DMS53 treated with DMSO at 0.1 percent for 48 hours (cell line): ENCODE measurements around the gene ABHD16B.
"Not testable (repeated sequence)": the region's sequence is repeated elsewhere in the genome, so short reads cannot be mapped to it uniquely, and the experiment has no call there.

Experiments used
- DNase-seq: peaks from one replicate; lab custom pipeline; 2025; ENCODE audit not compliant: unreplicated experiment; lab: John Stamatoyannopoulos, UW

The ABHD16B gene

DNA sequence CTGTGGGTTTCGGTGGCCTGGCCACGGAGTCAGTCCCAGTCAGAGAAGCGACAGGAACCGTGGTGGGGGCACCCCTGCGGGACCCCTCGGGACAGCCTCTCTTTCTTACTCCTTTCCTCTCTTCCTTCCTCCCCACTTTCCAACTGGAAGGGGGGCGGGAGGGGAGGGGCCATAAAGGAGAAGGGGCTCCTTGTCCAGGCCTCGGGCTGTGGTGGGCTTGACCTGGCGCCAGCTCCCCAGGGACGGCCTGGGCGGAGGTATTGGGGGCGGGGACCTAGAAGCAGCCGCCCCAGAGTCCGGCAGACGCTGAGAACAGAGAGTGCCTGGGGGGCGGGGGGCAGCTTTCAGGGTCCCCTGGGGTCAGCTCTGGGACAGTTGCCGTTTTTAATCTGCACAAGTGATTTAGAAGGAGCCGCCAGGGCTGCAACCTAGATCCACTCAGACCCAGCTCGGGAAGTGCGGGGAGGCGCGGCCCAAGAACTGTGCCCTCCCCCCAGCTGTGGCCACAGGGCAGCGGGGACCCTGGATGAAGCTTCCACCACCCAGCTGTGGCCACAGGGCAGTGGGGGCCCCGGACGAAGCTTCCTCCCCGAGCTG is 6.4 kb upstream of the ABHD16B start:
- DNase-seq, result no peak

DNA sequence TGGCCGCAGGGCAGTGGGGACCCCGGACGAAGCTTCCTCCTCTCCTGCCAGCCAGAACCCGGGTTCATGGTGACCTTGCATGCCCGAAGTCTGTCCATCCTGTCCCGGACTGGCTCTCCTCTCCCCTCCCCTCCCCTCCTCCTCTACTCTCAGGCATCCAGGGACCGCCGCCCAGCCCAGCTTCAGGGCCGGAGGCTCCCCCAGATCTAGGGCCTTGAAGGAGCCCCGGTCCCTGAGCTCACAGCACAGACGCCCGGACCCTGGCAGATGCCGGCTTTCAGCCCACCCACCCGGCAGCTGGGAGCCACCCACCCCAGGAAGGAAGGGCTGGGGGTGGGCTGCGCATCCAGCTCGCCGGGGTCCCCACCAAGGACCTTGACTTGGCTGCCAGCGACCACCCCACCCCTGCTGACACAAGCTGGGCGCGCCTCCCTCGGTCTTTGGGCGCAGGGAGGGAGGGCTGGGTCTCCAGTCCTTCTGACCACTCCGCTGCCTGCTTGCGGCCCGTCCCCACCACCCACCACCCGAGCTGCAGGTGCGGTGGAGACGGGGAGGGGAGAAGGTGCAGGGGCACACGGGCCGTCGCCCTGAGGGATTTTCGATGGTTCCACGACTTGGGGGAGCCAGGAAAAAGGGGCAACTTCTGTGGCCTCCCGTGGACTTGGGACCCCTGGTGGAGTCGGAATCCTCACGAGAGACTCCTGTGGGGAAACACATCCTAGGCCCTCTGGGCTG is 5.8 kb upstream of the ABHD16B start:
- DNase-seq, result no peak

DNA sequence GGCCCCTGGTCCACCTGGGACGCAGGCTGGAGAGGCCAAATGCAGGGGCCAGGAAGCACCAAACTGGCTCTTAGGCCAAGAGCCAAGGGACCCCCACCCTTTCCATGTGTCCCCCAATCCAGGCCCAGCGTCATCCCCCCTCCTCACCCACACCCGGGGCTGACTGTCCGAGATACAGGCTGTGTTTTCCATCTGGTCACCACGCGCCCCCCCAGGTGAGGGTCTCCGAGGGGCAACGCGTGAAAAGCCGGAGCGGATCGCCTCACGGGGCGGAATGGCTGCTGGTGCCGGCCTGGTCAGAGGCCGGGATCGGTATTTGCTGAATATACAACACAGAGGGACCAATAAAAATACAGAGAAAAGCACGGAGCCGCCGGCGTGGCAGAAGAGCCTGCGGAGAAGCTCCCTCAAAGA is 5.2 kb upstream of the ABHD16B start:
- no peak for DNase-seq

DNA sequence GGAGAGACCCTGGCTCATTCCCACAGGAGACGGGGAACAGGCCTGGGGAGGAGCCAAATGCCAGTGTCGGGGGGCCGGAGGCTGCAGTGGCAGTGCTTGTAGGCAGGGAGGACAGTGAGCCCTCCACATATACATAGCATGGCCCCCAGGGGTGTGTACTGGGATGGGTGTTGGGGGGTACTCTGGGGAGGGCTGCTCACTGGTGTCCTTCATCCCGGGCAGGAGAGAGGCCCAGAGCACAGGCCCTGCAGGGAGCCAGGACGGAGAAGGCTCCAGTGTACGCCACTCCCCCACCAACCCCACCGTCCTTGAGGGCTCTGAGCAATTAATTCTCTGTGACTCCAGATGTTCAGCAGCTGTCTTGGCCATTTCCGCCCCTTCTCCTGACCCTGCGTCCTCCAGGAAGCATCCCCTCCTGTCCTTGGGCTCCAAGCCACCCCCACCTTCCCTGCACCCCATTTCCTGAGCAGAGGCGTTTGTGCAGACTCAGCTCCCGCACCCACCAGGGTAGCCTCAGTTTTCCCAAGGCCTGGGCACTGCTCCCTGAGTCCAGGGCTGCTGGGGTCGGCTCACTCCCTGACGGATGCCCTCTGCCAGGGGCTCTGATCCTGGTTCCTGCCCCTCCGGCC is 3.4 kb upstream of the ABHD16B start:
- DNase-seq, result no peak

DNA sequence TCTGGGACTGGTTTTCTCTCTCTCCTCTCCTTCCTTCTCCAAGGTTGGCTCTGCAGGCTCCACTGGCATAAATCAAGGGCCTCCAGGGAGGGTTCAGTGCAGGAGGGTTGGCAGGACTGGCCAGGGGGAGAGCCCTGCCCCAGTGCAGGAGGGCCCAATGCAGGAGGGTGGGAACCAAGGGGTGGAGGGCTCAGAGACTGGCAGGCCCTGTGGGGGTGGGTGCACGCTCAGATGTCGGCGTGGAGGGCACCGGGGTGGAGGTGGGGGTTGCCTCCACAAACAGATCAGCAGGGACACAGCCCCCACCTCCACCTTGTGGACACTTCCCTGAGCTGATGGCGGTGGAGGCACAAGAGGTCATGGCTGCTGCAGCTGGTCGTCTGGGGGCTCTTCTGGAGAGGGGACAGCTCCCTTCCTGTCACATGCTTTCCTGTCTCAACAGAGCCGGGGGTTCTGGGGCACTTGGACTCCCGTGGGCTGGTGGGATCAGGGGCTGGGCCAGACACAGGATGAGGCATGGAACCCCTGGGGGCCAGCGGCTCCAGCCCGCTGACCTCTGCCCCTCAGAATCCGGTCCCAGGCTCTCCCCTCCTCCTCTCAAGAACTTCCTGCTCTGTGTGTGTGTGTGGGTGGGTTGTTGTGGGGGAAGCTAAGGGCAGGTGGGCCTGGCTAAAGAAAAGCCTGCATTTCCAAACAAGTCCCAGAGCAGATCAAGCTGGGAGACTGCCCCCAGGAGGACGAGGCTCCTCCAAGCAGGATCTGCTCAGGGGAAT is 2.7 kb upstream of the ABHD16B start:
- DNase-seq, result no peak

DNA sequence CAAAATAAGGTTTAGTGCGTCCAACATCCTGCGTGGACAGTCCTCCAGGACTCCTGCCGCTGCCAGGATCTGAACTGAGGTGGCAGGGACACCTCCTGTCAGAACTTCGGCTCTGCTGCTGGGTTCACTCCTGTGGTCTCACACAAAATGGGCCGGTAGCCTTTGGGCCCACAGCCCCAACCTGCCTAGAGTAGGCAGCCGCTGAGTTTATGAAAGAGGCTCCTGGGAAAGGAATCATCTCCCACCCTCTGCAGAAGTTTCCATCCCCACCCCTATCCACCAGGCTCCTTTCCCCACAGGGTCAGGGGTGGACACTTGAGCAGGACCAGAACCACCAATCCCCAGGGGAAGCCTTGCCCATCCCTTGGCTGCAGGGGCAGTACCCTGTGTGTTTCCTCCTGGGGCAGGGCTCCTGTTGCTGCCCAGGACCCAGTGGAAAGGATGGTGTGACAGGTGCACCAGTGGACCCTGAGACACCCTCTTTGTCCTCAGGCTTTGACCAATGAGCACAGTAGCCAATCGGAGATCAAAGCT is 2.1 kb upstream of the ABHD16B start:
- DNase-seq, result no peak

DNA sequence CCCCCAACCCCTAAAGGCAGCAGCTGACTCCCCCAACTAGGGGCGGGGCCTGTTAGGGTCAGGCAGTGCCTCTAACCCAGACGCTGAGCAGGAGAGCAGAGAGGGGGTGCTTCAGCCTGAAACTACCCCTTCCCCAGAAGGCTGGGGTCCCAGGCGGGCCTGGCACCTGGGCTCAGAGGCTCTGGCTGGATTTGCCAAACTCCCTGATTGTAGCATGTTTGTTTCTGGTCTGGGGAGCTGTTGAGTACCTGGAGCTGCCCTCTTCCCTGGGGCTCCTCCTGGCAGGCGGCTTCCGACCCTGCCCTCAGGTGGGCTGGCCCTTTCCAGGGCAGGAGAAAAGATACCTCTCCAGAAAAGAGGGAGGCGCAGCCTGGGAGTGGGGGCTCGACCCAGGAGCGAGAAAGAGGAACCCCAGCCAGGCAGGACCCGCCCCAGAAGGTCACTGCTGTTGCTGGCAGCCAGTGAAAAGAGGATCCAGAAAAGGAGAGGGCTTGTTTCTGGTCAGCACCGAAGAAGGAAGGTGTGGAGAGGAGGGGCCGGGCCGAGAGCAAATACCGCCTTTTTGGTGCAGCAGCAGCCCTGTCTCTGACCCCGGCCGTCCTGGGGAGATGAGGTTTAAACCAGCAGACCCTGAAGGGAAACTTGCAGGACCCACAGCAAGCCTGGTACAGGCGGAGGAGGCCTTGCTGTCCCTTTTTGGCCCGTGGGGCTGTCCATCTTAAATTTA is 810 bp upstream of the ABHD16B start:
- DNase-seq, result no peak

DNA sequence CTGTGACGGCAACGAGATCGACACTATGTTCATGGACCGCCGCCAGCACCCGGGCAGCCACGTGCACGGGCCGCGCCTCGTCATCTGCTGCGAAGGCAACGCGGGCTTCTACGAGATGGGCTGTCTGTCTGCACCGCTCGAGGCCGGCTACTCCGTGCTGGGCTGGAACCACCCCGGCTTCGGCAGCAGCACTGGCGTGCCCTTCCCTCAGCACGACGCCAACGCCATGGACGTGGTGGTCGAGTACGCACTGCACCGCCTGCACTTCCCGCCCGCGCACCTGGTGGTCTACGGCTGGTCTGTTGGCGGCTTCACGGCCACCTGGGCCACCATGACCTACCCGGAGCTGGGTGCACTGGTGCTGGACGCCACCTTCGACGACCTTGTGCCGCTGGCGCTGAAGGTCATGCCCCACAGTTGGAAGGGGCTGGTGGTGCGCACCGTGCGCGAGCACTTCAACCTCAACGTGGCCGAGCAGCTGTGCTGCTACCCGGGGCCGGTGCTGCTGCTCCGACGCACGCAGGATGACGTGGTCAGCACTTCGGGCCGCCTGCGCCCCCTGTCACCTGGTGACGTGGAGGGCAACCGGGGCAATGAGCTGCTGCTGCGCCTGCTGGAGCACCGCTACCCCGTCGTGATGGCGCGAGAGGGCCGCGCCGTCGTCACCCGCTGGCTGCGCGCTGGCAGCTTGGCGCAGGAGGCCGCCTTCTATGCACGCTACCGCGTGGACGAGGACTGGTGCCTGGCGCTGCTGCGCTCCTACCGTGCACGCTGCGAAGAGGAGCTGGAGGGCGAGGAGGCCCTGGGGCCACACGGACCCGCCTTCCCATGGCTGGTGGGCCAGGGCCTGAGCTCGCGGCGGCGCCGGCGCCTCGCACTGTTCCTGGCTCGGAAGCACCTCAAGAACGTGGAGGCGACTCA is 943 bp downstream of the ABHD16B start:
- DNase-seq, result no peak

DNA sequence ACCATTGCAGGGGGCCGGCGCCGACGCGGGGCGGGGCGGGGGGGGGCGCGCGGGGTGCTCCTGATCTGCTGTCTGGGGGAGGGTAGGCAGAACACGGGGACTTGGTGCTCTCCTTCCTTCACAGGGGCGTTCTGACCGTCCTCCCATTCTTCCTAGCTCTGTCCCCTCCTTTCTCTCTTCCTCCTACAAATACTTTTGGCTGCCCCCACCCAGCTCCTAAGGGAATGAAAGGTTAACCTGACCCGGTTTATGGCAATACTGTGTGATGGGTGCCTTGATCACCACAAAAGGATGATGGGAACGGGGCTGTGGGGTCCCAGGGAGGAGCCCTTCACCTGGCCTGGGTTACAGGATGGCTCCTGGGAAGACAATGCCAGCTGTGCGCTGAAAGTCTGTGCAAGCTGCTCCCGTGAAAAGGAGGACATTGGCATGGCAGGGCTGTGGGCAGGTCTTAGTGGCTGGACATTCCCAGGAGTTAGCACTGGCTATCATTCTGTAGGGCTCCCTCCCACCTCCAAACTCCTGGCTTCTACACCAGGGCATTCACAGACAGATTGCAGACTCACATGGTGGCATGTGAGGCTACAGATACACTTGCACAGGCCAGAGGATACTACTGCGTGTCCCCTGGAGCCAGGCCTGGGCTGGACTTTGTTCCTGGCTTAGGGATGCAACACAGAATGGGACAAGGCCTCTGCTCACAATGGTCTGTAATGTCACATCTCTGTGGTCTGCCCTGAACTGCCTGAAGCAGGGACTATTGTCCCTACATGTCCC is 1.9 kb downstream of the ABHD16B start:
- no peak for DNase-seq

DNA sequence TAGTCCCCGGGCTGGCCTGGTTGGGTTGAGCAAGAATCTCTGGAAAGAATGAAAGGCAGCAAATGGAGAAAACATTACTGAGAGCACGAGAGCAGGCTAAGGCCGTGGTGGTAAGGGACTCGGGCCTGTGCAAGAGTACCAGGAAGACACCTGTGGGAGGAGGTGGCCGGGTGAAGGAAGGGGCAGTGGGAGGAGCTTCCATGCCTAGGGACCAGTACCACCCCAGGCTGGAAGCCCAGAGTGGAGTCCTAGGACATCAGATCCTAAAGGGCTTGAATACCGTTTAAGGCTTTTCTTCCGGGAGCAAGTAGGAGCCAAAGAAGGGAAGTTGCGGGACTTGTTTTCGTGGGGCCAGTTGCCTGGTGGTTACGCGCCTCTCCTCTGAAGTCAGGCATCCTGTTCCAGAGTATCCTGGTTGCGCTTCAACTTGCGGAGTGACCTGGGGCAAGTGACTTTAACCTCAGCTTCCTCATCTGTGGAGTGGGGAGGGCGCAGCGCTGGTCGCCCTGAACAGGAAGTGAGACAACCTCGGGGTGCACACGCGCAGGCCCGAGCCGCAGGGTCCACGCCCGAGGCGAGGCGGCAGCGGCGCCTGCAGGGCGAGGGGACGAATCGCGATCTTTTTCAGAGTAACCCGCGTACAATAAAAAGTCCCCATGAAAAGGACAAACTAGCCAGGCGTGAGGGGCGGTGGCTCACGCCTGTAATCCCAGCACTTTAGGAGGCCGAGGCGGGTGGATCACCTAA is 2.7 kb downstream of the ABHD16B start:
- peak; percentile 76 for DNase-seq

DNA sequence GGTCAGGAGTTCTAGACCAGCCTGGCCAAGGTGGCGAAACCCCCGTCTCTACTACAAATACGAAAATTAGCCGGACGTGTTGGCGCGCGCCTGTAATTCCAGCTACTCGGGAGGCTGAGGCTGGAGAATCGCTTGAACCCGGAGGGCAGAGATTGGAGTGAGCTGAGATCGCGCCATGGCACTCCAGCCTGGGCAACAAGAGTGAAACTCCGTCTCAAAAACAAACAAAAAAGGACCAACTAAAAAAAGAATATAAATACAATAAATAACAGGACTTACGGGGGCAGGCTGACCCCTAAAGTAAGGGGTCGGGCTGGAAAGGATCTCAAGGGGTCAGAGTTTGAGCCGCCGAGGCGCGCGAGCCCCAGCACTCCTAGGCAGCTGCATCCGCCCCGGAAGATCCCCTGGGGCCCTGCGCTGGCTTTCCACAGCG is 3.3 kb downstream of the ABHD16B start:
- DNase-seq, result no peak

DNA sequence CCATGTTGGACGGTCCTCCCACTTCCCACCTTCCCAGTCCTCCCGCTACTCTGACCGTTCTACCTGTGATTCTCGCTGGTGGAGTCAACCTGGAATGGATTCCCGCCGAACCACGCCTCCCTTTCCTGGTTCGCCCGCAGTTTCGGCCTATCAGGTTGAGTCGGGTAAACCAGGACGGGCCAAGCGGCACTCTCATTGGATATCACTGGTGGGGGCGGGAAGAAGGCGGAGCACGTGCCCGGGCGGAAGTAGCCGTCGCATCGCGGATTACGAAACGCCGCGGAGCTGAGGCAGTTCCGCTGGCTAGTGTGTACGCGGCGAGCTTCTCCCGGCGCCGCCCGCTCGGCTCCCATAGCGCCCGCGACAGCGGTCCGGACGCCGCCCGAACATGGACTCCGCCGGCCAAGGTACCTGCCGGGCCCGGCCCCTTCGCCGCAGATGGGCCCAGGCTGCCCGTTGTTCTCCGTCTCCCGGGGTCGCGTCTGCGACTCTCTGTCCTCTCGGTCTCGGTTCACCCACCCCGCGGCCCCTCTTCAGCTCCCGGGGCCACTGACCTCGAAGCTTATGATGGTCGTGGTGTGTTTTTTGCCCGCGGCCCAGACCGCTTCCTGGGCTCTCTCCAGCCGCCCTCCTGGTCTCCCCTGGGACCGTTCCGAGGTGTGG is 3.8 kb downstream of the ABHD16B start, which contains the start of gene TPD52L2:
TSS of gene TPD52L2 (plus strand) at position 293 of the 663 bp plus-strand sequence. CDS start at position 389, 96 bp downstream.
- peak; percentile 99 for DNase-seq

DNA sequence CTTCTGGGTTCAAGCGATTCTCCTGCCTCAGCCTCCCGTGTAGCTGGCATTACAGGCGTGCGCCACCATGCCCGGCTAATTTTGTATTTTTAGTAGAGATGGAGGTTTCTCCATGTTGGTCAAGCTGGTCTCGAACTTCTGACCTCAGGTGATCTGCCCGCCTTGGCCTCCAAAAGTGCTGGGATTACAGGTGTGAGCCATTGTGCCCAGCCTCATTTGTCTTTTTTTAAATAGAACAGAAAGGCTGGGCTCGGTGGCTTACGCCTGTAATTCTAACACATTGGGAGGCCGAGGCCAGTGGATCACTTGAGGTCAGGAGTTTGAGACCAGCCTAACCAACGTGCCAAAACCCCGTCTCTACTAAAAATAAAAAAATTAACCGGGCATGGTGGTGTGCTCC is 5.7 kb downstream of the ABHD16B start:
- not testable (repeated sequence) for DNase-seq

DNA sequence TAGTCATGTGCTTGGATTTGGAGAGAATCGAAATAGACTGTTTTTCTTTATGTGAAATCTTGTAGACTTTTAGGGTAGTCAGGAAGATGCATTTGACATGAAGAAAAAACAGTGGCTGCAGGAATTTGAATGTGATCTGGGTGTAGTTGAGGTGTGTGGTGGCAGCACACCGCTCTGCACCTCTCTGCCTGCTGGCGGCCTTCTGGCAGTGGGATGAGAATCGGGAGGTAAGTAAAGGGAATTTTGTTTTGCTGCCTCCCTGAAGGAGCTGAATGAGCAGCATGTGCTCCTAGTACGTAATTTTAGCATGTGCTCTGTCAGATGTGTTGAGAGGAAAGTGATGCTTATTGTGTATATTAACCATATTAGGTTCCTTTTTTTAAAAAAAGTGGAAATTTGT is 7.0 kb downstream of the ABHD16B start:
- DNase-seq, result no peak

DNA sequence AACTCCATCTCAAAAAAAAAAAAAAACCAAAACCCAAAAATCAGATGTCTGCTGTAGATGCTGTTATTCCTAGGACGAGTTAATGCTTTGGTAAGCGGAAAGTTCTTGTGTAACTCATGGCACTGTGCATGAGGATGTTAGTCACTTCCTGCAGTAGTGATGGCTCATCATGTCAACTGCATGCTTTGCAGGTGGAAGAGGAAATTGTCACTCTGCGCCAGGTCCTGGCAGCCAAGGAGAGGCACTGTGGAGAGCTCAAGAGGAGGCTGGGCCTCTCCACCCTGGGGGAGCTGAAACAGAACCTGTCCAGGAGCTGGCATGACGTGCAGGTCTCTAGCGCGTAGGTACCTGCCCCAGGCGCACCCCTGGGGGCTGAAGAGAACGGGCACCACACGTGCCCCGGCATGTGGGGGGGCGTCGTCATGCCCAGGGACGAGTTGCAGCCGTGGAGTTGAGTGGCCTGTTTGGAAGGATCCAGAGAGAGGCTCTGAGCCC is 12.2 kb downstream of the ABHD16B start:
- DNase-seq, result no peak

DNA sequence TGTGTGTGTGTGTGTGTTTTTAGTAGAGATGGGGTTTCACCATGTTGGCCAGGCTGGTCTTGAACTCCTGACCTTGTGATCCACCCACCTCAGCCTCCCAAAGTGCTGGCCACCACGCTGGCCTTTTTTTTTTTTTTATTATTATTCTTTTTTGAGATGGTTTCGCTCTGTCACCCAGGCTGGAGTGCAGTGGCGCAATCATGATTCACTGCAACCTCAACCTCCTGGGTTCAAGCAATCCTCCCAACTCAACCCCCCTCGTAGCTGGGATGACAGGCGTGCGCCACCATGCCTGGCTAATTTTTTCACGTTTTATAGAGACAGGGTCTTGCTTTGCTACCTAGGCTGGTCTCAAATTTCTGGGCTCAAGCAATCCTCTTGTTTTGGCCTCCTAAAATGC is 12.9 kb downstream of the ABHD16B start:
- not testable (repeated sequence) for DNase-seq

DNA sequence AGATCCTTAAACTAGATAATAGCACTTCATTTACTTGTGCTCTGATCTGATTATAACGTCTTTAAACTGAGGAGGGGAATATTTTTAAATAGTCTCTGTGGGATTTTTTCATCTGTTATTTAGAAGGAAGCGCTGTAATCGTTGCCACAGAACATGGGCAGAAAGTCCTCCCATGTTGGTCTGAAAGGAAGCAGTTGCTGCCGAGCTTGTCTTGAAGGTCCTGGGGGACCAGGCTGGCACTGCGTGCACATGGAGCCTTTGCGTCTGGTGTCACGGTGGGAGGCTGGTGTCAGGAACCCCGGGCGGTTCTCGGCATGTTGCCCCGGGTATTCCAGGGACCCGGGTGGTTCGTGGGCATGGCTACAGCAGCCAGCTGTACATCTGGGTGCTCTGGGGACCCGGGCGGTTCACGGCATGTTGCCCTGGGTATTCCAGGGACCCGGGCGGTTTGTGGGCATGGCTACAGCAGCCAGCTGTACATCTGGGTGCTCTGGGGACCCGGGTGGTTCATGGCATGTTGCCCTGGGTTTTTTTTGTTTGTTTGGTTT is 15.3 kb downstream of the ABHD16B start:
- DNase-seq, result no peak
